NCI-H2081 (cell line): ENCODE data around the gene FBP2.

Experiments
- DNase-seq, 2 experiments: peaks; one replicate each; lab custom pipeline; 2025; lab: John Stamatoyannopoulos, UW

FBP2 gene

GRCh38 chr9:94593459-94594345 is at the start of gene FBP2:
Gene FBP2 (minus strand): TSS chr9:94593824. CDS start chr9:94593726, 98 bp downstream.
- DNase-seq = no peak

- DNase-seq = no peak
These were observed 49.6 kb upstream of the FBP2 start for GRCh38 chr9:94643176-94643575.

GRCh38 chr9:94642501-94642900 is 48.9 kb upstream of the FBP2 start:
- no peak for DNase-seq

GRCh38 chr9:94639999-94640376 is 46.4 kb upstream of the FBP2 start:
- no peak for DNase-seq

- DNase-seq = no peak
These were observed 45.7 kb upstream of the FBP2 start, which contains the start of gene FBP1 for GRCh38 chr9:94639061-94639998. Gene FBP1 (minus strand): TSS chr9:94639518. CDS start chr9:94639310, 208 bp downstream.

GRCh38 chr9:94638335-94639060 is 44.9 kb upstream of the FBP2 start:
- DNase-seq = no peak

- DNase-seq = no peak
These were observed 39.1 kb upstream of the FBP2 start for GRCh38 chr9:94632737-94633136.

- DNase-seq = no peak
These were observed 38.0 kb upstream of the FBP2 start for GRCh38 chr9:94631599-94631998.

- DNase-seq = no peak
These were observed 37.2 kb upstream of the FBP2 start for GRCh38 chr9:94630833-94631232.

- no peak for DNase-seq
These were observed 36.7 kb upstream of the FBP2 start for GRCh38 chr9:94630281-94630680.

GRCh38 chr9:94627287-94627686 is 33.7 kb upstream of the FBP2 start:
- no peak for DNase-seq

- DNase-seq = no peak
These were observed 32.2 kb upstream of the FBP2 start for GRCh38 chr9:94625835-94626234.

GRCh38 chr9:94624629-94625028 is 31.0 kb upstream of the FBP2 start:
- DNase-seq = no peak

GRCh38 chr9:94623253-94623652 is 29.6 kb upstream of the FBP2 start:
- no peak for DNase-seq

GRCh38 chr9:94622087-94622800 is 28.6 kb upstream of the FBP2 start:
- DNase-seq = no peak

- no peak for DNase-seq
These were observed 25.4 kb upstream of the FBP2 start for GRCh38 chr9:94619026-94619425.

- DNase-seq = no peak
These were observed 19.4 kb upstream of the FBP2 start for GRCh38 chr9:94613003-94613402.

- no peak for DNase-seq
These were observed 18.4 kb upstream of the FBP2 start for GRCh38 chr9:94612071-94612470.

- no peak for DNase-seq
These were observed 18.0 kb upstream of the FBP2 start for GRCh38 chr9:94611638-94612068.

- no peak for DNase-seq
These were observed 16.6 kb upstream of the FBP2 start for GRCh38 chr9:94610181-94610606.

- DNase-seq = no peak
These were observed 13.7 kb upstream of the FBP2 start for GRCh38 chr9:94607423-94607691.
